Endothelial cell of umbilical vein (primary cell): ENCODE results near the gene KIAA1549. TPM values are rescaled to one million over a fixed set of nuclear protein-coding genes. Genes with fewer than 3 reads are reported as not detected.

ENCODE experiments used
- BruUV-seq: library from RNA; stranded (reverse); fragments of 400-500 nt; replicated peaks from 2 replicates; lab custom pipeline; 2021; lab: Mats Ljungman, UMichigan
- CTCF ChIA-PET: fragments of 300-600, 350-600 bp; sonication (Branson Sonifier 250); formaldehyde crosslinking; loops from one replicate; lab custom pipeline; 2021; ENCODE audit warnings: antibody characterized with exemption, inconsistent platforms; lab: Charles Lee
- POLR2A ChIA-PET: fragments of 300-600, 350-600 bp; sonication (Branson Sonifier 250); formaldehyde crosslinking; loops from one replicate; lab custom pipeline; 2021; ENCODE audit warnings: antibody characterized with exemption, inconsistent platforms; lab: Charles Lee
- DNase-seq: peaks from one replicate; pipeline ENCODE4 v3.0.0-alpha.2; 2011; ENCODE audit warnings: low read depth, low spot score
- FAIRE-seq: peaks from 2 replicates; lab custom pipeline; 2011; peaks lifted over from hg19 to GRCh38; lab: Jason Lieb, UNC
- H2AFZ ChIP-seq: 2 replicates; pipeline ENCODE4 v1.6.0; 2012; ENCODE audit warnings: low read depth, low read length, control low read depth, inconsistent platforms
- H3K27ac ChIP-seq: 2 replicates; pipeline ENCODE4 v1.5.1; 2011; ENCODE audit warnings: low read depth, mild to moderate bottlenecking, control low read depth, low read length, moderate library complexity; ENCODE audit not compliant: insufficient read depth
- H3K27me3 ChIP-seq, 2 experiments: 2 replicates each; pipeline versions ENCODE4 v1.6.0 to v1.6.1; 2011; ENCODE audit warnings: low read length in 2 of 2, mixed read lengths in 1 of 2; ENCODE audit not compliant: control insufficient read depth in 2 of 2, insufficient read depth in 2 of 2
- H3K36me3 ChIP-seq, 2 experiments: 2 replicates in 1 of 2; 3 replicates in 1 of 2; pipeline ENCODE4 v1.5.1; 2011; ENCODE audit warnings: low read length in 2 of 2, mild to moderate bottlenecking in 1 of 2, moderate library complexity in 1 of 2; ENCODE audit not compliant: control insufficient read depth in 2 of 2, insufficient read depth in 2 of 2; ENCODE audit errors: extremely low read depth in 1 of 2
- H3K4me1 ChIP-seq: 3 replicates; pipeline ENCODE4 v1.5.1; 2011; ENCODE audit warnings: mild to moderate bottlenecking, low read length; ENCODE audit not compliant: control insufficient read depth, insufficient read depth; ENCODE audit errors: extremely low read depth
- H3K4me2 ChIP-seq: 2 replicates; pipeline ENCODE4 v1.6.1; 2011; ENCODE audit warnings: low read length, control low read depth, mixed read lengths; ENCODE audit not compliant: insufficient read depth
- H3K4me3 ChIP-seq, 3 experiments: fragments of 200-600 bp in 1 of 3; sonication (generic), shearing (Covaris generic) in 1 of 3; replicated peaks in 1 of 3; 2 replicates each; pipeline ENCODE4 v1.5.1; 2011 to 2016; ENCODE audit warnings: control low read depth in 3 of 3, low read length in 3 of 3, mild to moderate bottlenecking in 2 of 3, inconsistent platforms in 1 of 3, low read depth in 1 of 3, moderate library complexity in 1 of 3; ENCODE audit not compliant: insufficient read depth in 1 of 3
- H3K79me2 ChIP-seq: 2 replicates; pipeline ENCODE4 v1.6.0; 2012; ENCODE audit warnings: low read length, inconsistent platforms; ENCODE audit not compliant: control insufficient read depth, insufficient read depth
- H3K9ac ChIP-seq: replicated peaks from 2 replicates; pipeline ENCODE3; 2011; ENCODE audit warnings: low read length, control low read depth; ENCODE audit not compliant: insufficient read depth; ENCODE audit errors: extremely low read depth
- H3K9me1 ChIP-seq: replicated peaks from 3 replicates; pipeline ENCODE4 v1.6.0; 2011; ENCODE audit warnings: mild to moderate bottlenecking, low read length; ENCODE audit not compliant: control insufficient read depth, insufficient read depth; ENCODE audit errors: extremely low read depth
- H3K9me3 ChIP-seq: replicated peaks from 2 replicates; pipeline ENCODE4 v1.5.1; 2012; ENCODE audit warnings: low read length, inconsistent platforms; ENCODE audit not compliant: control insufficient read depth, insufficient read depth
- H4K20me1 ChIP-seq: replicated peaks from 2 replicates; pipeline ENCODE3; 2011; ENCODE audit warnings: mild to moderate bottlenecking, low read length; ENCODE audit not compliant: control insufficient read depth, insufficient read depth; ENCODE audit errors: extremely low read depth
- EZH2 ChIP-seq: IDR thresholded peaks from 2 replicates; pipeline ENCODE4 v1.6.1; 2012; ENCODE audit warnings: borderline replicate concordance, low read depth, mild to moderate bottlenecking, moderate library complexity, low read length, inconsistent platforms; ENCODE audit not compliant: severe bottlenecking
- FOS ChIP-seq: IDR thresholded peaks from 2 replicates; pipeline ENCODE4 v1.6.1; 2011; ENCODE audit warnings: mild to moderate bottlenecking, low read length, moderate library complexity, borderline replicate concordance; ENCODE audit not compliant: insufficient read depth
- GATA2 ChIP-seq: IDR thresholded peaks from 2 replicates; pipeline ENCODE4 v1.7.0; 2011; ENCODE audit warnings: low read depth, mild to moderate bottlenecking, moderate library complexity, mixed read lengths, low read length; ENCODE audit not compliant: insufficient read length, insufficient read depth
- JUN ChIP-seq: IDR thresholded peaks from 2 replicates; pipeline ENCODE4 v1.6.1; 2011; ENCODE audit warnings: borderline replicate concordance, low read depth; ENCODE audit not compliant: insufficient read length, insufficient read depth
- MYC ChIP-seq: IDR thresholded peaks from one replicate; pipeline ENCODE4 v1.6.1; 2011; ENCODE audit warnings: mild to moderate bottlenecking, low read depth, low read length
- POLR2AphosphoS5 ChIP-seq: IDR thresholded peaks from 2 replicates; pipeline ENCODE4 v1.6.1; 2012; ENCODE audit warnings: low read depth, mild to moderate bottlenecking, control low read depth, low read length, moderate library complexity; ENCODE audit not compliant: insufficient read depth
- dilution Hi-C: fragments of 300-500 bp; cut with MboI; formaldehyde crosslinking; loops from one replicate; pipeline ENCODE4 v1.15.0; 2019; ENCODE audit warnings: low sequenced_read_pairs; ENCODE audit not compliant: extremely low pct_ligation_motif_present
- intact Hi-C: fragments of 100-400 bp; cut with micrococcal nuclease; formaldehyde crosslinking; loops from one replicate; pipeline ENCODE4 v1.10.0; 2022
- polyA plus RNA-seq, 4 experiments: library from polyadenylated mRNA; depleted of rRNA in 3 of 4; stranded (reverse) in 3 of 4; unstranded in 1 of 4; fragments of >200 nt; gene quantifications; 2 replicates each; pipeline versions ENCODE4 v1.2.1 to v1.2.3, GENCODE V29; 2011 to 2012; ENCODE audit warnings: missing spikeins in 1 of 4
- total RNA-seq: library from RNA; stranded (reverse); gene quantifications from 2 replicates; pipeline ENCODE4 v1.2.3, GENCODE V29; 2021
- TF ChIP-seq, protein P1 (sequence below), 2 donors: IDR thresholded peaks; 1 replicate in 1 of 2; 2 replicates in 1 of 2; pipeline ENCODE4 v1.5.1; 2011; ENCODE audit warnings: low read length in 2 of 2, mild to moderate bottlenecking in 2 of 2, moderate library complexity in 2 of 2, control low read depth in 1 of 2, inconsistent platforms in 1 of 2, low read depth in 1 of 2; ENCODE audit not compliant: insufficient read depth in 1 of 2; ENCODE audit errors: extremely low read depth in 1 of 2
- TF ChIP-seq, protein P2 (sequence below): IDR thresholded peaks from 2 replicates; pipeline ENCODE4 v1.6.1; 2011; ENCODE audit not compliant: insufficient read depth, insufficient read length

KIAA1549 gene
- total and polyA plus RNA-seq, 2 donors (not counting 3 experiments of a cell fraction or from before 2014, with no cell fraction given): 4.6 to 10.9 TPM

DNA sequence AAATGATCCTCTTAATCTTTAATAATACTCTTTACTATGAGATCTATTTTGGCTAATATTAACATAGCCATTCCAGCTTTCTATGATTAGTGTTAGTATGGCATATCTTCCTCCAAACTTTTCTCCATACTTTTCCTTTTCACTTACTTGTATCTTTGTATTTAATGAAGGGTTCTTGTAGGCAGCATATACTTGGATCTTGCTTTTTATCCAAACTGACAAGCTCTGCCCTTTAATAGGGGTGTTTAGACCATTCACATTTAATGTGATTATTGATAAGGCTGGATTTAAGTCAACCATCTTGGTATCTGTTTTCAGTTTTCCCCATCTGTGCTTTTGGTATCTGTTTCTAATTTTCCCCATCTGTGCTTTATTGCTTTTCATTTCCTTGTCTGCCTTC is 123.5 kb downstream of the KIAA1549 start:
- FAIRE-seq (no peak), DNase-seq (no peak)
- Histone ChIP-seq H3K9ac (no peak overlapping the region), H3K4me3 (no peak overlapping the region), H3K4me2 (no peak overlapping the region), H2AFZ (no peak overlapping the region), H3K27ac (no peak overlapping the region), H3K9me1 (no peaks in the 10 kb centered on the region), H3K27me3 (no peaks in the 10 kb centered on the region), H3K36me3 (peaks cover 0 to 2% of the 10 kb centered on the region in 2 experiments), H3K9me3 (no peaks in the 10 kb centered on the region), H4K20me1 (no peaks in the 10 kb centered on the region), H3K4me1 (no peaks in the 10 kb centered on the region), H3K79me2 (no peaks in the 10 kb centered on the region)
- TF ChIP-seq, protein P1, sequence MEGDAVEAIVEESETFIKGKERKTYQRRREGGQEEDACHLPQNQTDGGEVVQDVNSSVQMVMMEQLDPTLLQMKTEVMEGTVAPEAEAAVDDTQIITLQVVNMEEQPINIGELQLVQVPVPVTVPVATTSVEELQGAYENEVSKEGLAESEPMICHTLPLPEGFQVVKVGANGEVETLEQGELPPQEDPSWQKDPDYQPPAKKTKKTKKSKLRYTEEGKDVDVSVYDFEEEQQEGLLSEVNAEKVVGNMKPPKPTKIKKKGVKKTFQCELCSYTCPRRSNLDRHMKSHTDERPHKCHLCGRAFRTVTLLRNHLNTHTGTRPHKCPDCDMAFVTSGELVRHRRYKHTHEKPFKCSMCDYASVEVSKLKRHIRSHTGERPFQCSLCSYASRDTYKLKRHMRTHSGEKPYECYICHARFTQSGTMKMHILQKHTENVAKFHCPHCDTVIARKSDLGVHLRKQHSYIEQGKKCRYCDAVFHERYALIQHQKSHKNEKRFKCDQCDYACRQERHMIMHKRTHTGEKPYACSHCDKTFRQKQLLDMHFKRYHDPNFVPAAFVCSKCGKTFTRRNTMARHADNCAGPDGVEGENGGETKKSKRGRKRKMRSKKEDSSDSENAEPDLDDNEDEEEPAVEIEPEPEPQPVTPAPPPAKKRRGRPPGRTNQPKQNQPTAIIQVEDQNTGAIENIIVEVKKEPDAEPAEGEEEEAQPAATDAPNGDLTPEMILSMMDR (IDR thresholded peaks at IDR 0.05; ENCODE audit: extremely low read depth in 1 of 2, insufficient read depth in 1 of 2, low read depth in 1 of 2, low read length in 2 of 2): no peak
- TF ChIP-seq, protein P2, sequence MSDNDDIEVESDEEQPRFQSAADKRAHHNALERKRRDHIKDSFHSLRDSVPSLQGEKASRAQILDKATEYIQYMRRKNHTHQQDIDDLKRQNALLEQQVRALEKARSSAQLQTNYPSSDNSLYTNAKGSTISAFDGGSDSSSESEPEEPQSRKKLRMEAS: no peak
- TF ChIP-seq POLR2AphosphoS5 (no peak), GATA2 (no peak), EZH2 (no peak), JUN (no peak), FOS (no peak), MYC (no peak)
- POLR2A ChIA-PET: no interaction called here
- CTCF ChIA-PET: interaction anchor here (0.7 kb wide), 1 partner anchor 29 kb away, joined by 3 read pairs; no protein-coding TSS in a partner anchor
- BruUV-seq: no TSS peak
- dilution Hi-C loops (no loop called here), intact Hi-C loops (no loop called here)
